Dendritic cell treated with granulocyte-macrophage colony-stimulating factor and Interleukin-4, amounts not matched to agents 40 ng/mL and 50 ng/mL, for 4 days (primary cell): ENCODE data around the gene MTA2.
"Not testable (repeated sequence)": the region's sequence is repeated elsewhere in the genome, so short reads cannot be mapped to it uniquely, and the experiment has no call there.

Experiments
- H3K27ac Mint-ChIP-seq: one replicate; pipeline ENCODE4 v1.8.0; 2022; ENCODE audit warnings: mild to moderate bottlenecking, mixed read lengths
- H3K27me3 Mint-ChIP-seq: one replicate; pipeline ENCODE4 v1.8.0; 2022; ENCODE audit warnings: mild to moderate bottlenecking, mixed read lengths
- H3K36me3 Mint-ChIP-seq: one replicate; pipeline ENCODE4 v1.8.0; 2022; ENCODE audit warnings: low read depth, mixed read lengths
- H3K4me1 Mint-ChIP-seq: one replicate; pipeline ENCODE4 v1.8.0; 2022; ENCODE audit warnings: low read depth, mixed read lengths
- H3K4me3 Mint-ChIP-seq: one replicate; pipeline ENCODE4 v1.8.0; 2022; ENCODE audit warnings: mild to moderate bottlenecking, moderate library complexity, mixed read lengths
- H3K9me3 Mint-ChIP-seq: one replicate; pipeline ENCODE4 v1.8.0; 2022; ENCODE audit warnings: mixed read lengths
- intact Hi-C: fragments of 100-400 bp; cut with micrococcal nuclease; formaldehyde crosslinking; loops from one replicate; pipeline ENCODE4 v1.15.0; 2022

Gene MTA2

DNA sequence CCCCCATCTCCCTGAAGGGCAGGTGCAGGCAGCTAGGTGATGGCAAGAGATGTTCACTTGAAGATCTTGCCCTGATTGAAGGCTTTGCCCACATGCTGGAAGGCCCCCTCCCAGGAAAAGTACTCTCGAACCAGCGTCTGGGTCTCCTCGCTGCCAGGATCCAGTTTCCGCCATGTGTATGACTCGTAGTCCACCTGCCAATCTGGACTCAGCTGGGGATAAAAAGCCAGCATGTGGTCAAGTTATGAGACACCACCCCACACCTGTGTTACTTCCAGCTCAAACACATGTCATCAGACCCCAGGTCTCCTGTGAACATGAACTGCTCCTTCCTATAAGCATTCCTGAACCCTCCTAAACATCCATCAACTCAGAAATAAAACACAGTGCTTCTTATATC, 42.0 kb downstream of the MTA2 start:
- H3K27me3 Mint-ChIP-seq, H3K4me3 Mint-ChIP-seq, H3K9me3 Mint-ChIP-seq: not testable (repeated sequence)
- intact Hi-C loops: loop anchor here (1.0 to 5.0 kb wide), 3 partner anchors 13 to 162 kb away; partner anchors contain the start of gene AHNAK
- Mint-ChIP-seq H3K36me3 (peaks cover 78% of the 10 kb centered on the region), H3K27ac (peak overlapping the region; percentile 15), H3K4me1 (peaks cover 63% of the 10 kb centered on the region)

DNA sequence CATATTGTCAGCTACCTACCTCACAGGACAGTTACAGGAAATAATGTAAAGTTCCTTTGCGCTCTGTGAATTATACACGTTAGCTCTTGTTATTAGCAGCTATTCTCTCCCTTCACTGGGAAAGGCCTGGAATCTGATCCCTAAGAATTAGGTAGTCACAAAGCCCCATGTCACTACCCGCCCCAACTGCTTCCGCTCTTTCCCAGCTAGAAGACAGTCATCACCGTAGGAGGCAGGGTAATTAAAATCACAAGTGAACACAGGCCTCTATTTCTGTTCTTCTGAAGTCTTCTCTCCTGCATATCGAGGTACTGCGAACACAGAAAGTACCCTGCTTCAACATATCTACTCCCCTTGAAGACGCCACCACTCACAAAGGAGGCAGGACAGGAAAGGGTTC, 42.5 kb downstream of the MTA2 start:
- no peak overlapping the region for H3K4me3 Mint-ChIP-seq
- H3K36me3 Mint-ChIP-seq: peaks cover 74% of the 10 kb centered on the region
- H3K27ac Mint-ChIP-seq: peak overlapping the region; percentile 13
- peaks cover 67% of the 10 kb centered on the region for H3K4me1 Mint-ChIP-seq
- H3K27me3 Mint-ChIP-seq: no peaks in the 10 kb centered on the region
- no peaks in the 10 kb centered on the region for H3K9me3 Mint-ChIP-seq
- intact Hi-C loops: no loop called here

- H3K36me3 Mint-ChIP-seq: peaks cover 68% of the 10 kb centered on the region
Observed at GRCh38 chr11:62558669-62559068, 43.0 kb downstream of the MTA2 start.

GRCh38 chr11:62556875-62557631, 44.6 kb downstream of the MTA2 start:
- Mint-ChIP-seq H3K4me3 (peak overlapping the region; percentile 79), H3K27ac (peak overlapping the region; percentile 99), H3K27me3 (no peaks in the 10 kb centered on the region), H3K9me3 (no peaks in the 10 kb centered on the region), H3K36me3 (peaks cover 52% of the 10 kb centered on the region), H3K4me1 (peaks cover 83% of the 10 kb centered on the region)
- intact Hi-C loops: loop anchor here (2.0 kb wide), 2 partner anchors 16 kb away; partner anchors contain the start of gene EEF1G

More at GRCh38 chr11:62558669-62559068, 43.0 kb downstream of the MTA2 start:
- Mint-ChIP-seq H3K9me3 (no peaks in the 10 kb centered on the region), H3K27me3 (no peaks in the 10 kb centered on the region), H3K4me3 (no peak overlapping the region), H3K27ac (peak overlapping the region; percentile 13), H3K4me1 (peaks cover 68% of the 10 kb centered on the region)
- intact Hi-C loops: no loop called here

GRCh38 chr11:62556108-62556874, 45.4 kb downstream of the MTA2 start:
- intact Hi-C loops: loop anchor here (2.0 kb wide), 2 partner anchors 15 to 17 kb away; partner anchors contain the start of gene EEF1G
- Mint-ChIP-seq H3K4me1 (peaks cover 89% of the 10 kb centered on the region), H3K9me3 (no peaks in the 10 kb centered on the region)

GRCh38 chr11:62555464-62556107, 46.1 kb downstream of the MTA2 start:
- no peaks in the 10 kb centered on the region for H3K9me3 Mint-ChIP-seq
- peak overlapping the region; percentile 79 for H3K4me3 Mint-ChIP-seq
- peaks cover 89% of the 10 kb centered on the region for H3K4me1 Mint-ChIP-seq
- H3K36me3 Mint-ChIP-seq: peaks cover 37% of the 10 kb centered on the region
- no peaks in the 10 kb centered on the region for H3K27me3 Mint-ChIP-seq
- peak overlapping the region; percentile 99 for H3K27ac Mint-ChIP-seq
- intact Hi-C loops: loop anchor here (2.0 kb wide), 2 partner anchors 15 to 17 kb away; partner anchors contain the start of gene EEF1G

More at GRCh38 chr11:62556108-62556874, 45.4 kb downstream of the MTA2 start:
- Mint-ChIP-seq H3K27me3 (no peaks in the 10 kb centered on the region), H3K27ac (peak overlapping the region; percentile 99), H3K36me3 (peaks cover 44% of the 10 kb centered on the region), H3K4me3 (peak overlapping the region; percentile 79)

- peak overlapping the region; percentile 79 for H3K4me3 Mint-ChIP-seq
- peaks cover 27% of the 10 kb centered on the region for H3K36me3 Mint-ChIP-seq
- no peaks in the 10 kb centered on the region for H3K9me3 Mint-ChIP-seq
- H3K27me3 Mint-ChIP-seq: no peaks in the 10 kb centered on the region
- H3K27ac Mint-ChIP-seq: peak overlapping the region; percentile 99
- peaks cover 89% of the 10 kb centered on the region for H3K4me1 Mint-ChIP-seq
- intact Hi-C loops: no loop called here
Observed at GRCh38 chr11:62554387-62555167, 47.1 kb downstream of the MTA2 start.

GRCh38 chr11:62553839-62554361, 47.8 kb downstream of the MTA2 start:
- peaks cover 90% of the 10 kb centered on the region for H3K4me1 Mint-ChIP-seq
- peak overlapping the region; percentile 99 for H3K27ac Mint-ChIP-seq
- peaks cover 21% of the 10 kb centered on the region for H3K36me3 Mint-ChIP-seq
- no peaks in the 10 kb centered on the region for H3K9me3 Mint-ChIP-seq
- intact Hi-C loops: loop anchor here (1.0 kb wide), 1 partner anchor 9 kb away; no protein-coding TSS in a partner anchor
- H3K27me3 Mint-ChIP-seq: no peaks in the 10 kb centered on the region
- peak overlapping the region; percentile 79 for H3K4me3 Mint-ChIP-seq

DNA sequence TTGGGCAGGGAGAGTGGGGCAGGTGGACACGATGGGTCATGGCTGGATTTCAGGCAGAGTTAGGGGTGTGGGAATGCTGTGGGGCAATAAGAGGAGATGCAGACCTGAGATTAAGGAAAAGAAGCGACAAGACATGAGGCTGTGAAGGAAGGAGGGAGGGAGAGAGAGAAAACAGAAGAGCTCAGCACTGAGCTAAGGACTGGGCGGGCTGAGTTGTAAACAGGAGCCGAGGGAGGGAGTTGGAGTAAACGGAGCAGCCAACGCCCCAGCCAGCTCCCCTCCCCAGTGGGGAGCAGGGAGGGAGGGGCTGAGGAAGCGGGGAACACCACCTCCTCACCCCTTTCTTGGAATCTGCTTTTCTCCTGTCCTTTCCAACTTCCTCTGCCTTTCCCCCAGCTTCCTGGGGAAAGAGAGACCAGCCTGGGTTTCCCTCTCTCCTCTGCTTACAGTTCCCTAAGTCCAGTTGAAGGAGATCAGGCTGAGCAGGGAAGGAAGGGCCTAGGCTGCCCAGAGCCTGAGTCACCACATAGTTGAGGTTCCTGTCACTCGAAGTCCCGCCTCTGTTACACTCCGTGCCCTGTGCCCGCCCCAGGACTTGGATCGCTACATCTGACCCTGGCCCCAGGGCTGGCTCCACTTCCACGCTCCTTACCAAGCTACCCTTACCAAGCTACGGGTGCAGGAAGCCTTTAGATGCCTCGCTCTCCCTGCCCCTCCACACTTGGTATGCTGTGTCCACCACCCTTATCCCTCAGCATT, 48.4 kb downstream of the MTA2 start:
- peaks cover 96% of the 10 kb centered on the region for H3K4me1 Mint-ChIP-seq
- intact Hi-C loops: loop anchor here (1.0 kb wide), 1 partner anchor 8 kb away; no protein-coding TSS in a partner anchor
- peak overlapping the region; percentile 99 for H3K27ac Mint-ChIP-seq
- H3K36me3 Mint-ChIP-seq: peaks cover 14% of the 10 kb centered on the region
- H3K9me3 Mint-ChIP-seq: no peaks in the 10 kb centered on the region
- H3K4me3 Mint-ChIP-seq: peak overlapping the region; percentile 79
- H3K27me3 Mint-ChIP-seq: peaks cover 2% of the 10 kb centered on the region

GRCh38 chr11:62552485-62553079, 49.1 kb downstream of the MTA2 start:
- intact Hi-C loops: loop anchor here (1.0 kb wide), 1 partner anchor 7 kb away; no protein-coding TSS in a partner anchor
- H3K4me3 Mint-ChIP-seq: peak overlapping the region; percentile 71
- peaks cover 8% of the 10 kb centered on the region for H3K36me3 Mint-ChIP-seq
- no peaks in the 10 kb centered on the region for H3K9me3 Mint-ChIP-seq
- H3K4me1 Mint-ChIP-seq: peaks cover 97% of the 10 kb centered on the region
- peak overlapping the region; percentile 99 for H3K27ac Mint-ChIP-seq
- H3K27me3 Mint-ChIP-seq: peaks cover 4% of the 10 kb centered on the region

DNA sequence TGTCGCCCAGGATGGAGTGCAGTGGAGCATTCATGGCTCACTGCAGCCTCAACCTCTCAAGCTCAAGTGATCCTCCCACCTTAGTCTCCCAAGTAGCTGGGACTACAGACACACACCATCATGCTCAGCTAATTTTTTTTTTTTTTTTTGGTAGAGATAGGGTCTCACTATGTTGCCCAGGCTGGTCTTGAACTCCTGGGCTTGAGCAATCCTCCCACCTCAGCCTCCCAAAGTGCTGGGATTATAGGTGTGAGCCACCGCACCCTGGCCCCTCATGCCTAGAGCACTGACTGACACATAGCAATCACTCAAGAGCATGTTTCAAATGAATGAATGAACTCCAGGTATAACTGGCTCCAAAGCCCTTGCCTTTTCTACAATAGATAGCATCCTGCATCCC, 51.2 kb downstream of the MTA2 start:
- H3K27me3 Mint-ChIP-seq, intact Hi-C loops, H3K36me3 Mint-ChIP-seq, H3K9me3 Mint-ChIP-seq, H3K4me3 Mint-ChIP-seq: not testable (repeated sequence)
- peaks cover 84% of the 10 kb centered on the region for H3K4me1 Mint-ChIP-seq
- peak overlapping the region; percentile 99 for H3K27ac Mint-ChIP-seq
